Prostate gland (tissue), 2 donors: ENCODE measurements around the gene IL3.

Experiments used
- CTCF ChIP-seq, 4 experiments: fragments of 200-600 bp in 2 of 4; fragments of 450-650 bp in 2 of 4; sonication (generic) in 2 of 4; IDR thresholded peaks; 1 replicate in 3 of 4; 2 replicates in 1 of 4; pipeline ENCODE4 v1.5.1; 2016 to 2019; ENCODE audit warnings: antibody characterized with exemption in 4 of 4, mild to moderate bottlenecking in 2 of 4, moderate library complexity in 2 of 4
- POLR2A ChIP-seq: fragments of 450-650 bp; IDR thresholded peaks from one replicate; pipeline ENCODE4 v1.6.1; 2016; ENCODE audit warnings: antibody characterized with exemption, mild to moderate bottlenecking
- POLR2AphosphoS5 ChIP-seq: sonication (generic); formaldehyde crosslinking; IDR thresholded peaks from one replicate; pipeline ENCODE4 v1.6.1; 2017; ENCODE audit warnings: antibody characterized with exemption

DNA sequence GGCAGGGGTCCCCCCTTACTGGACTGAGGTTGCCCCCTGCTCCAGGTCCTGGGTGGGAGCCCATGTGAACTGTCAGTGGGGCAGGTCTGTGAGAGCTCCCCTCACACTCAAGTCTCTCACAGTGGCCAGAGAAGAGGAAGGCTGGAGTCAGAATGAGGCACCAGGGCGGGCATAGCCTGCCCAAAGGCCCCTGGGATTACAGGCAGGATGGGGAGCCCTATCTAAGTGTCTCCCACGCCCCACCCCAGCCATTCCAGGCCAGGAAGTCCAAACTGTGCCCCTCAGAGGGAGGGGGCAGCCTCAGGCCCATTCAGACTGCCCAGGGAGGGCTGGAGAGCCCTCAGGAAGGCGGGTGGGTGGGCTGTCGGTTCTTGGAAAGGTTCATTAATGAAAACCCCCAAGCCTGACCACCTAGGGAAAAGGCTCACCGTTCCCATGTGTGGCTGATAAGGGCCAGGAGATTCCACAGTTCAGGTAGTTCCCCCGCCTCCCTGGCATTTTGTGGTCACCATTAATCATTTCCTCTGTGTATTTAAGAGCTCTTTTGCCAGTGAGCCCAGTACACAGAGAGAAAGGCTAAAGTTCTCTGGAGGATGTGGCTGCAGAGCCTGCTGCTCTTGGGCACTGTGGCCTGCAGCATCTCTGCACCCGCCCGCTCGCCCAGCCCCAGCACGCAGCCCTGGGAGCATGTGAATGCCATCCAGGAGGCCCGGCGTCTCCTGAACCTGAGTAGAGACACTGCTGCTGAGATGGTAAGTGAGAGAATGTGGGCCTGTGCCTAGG, 13.0 kb downstream of the IL3 start, which contains the start of gene CSF2:
- no peak for TF ChIP-seq CTCF (IDR thresholded peaks at IDR 0.05)
- no peak for TF ChIP-seq POLR2A
- TF ChIP-seq POLR2AphosphoS5: no peak
